HFFc6 (cell line): ENCODE results near the gene IP6K2. TPM values are rescaled to one million over a fixed set of nuclear protein-coding genes. Genes with fewer than 3 reads are reported as not detected.

Experiments used
- DNase-seq: peaks from one replicate; pipeline ENCODE4 v3.0.0-alpha.2; 2018
- H3K27ac Mint-ChIP-seq: 2 replicates; pipeline ENCODE4 v1.8.0; 2020; ENCODE audit warnings: mild to moderate bottlenecking, mixed read lengths
- H3K27me3 Mint-ChIP-seq: 2 replicates; pipeline ENCODE4 v1.8.0; 2021; ENCODE audit warnings: mild to moderate bottlenecking, moderate library complexity, mixed read lengths; ENCODE audit not compliant: insufficient read depth
- H3K36me3 Mint-ChIP-seq: 2 replicates; pipeline ENCODE4 v1.8.0; 2021; ENCODE audit warnings: low read depth, mixed read lengths
- H3K4me1 Mint-ChIP-seq: 2 replicates; pipeline ENCODE4 v1.8.0; 2020; ENCODE audit warnings: low read depth, mixed read lengths
- H3K4me3 Mint-ChIP-seq: 2 replicates; pipeline ENCODE4 v1.8.0; 2020; ENCODE audit warnings: mild to moderate bottlenecking, moderate library complexity, mixed read lengths
- H3K9me3 Mint-ChIP-seq: 2 replicates; pipeline ENCODE4 v1.8.0; 2020; ENCODE audit warnings: mild to moderate bottlenecking, mixed read lengths
- CTCF ChIP-seq: fragments of 200-600 bp; sonication (generic); IDR thresholded peaks from 2 replicates; pipeline ENCODE4 v1.5.0; 2021; ENCODE audit warnings: antibody characterized with exemption, mild to moderate bottlenecking
- total RNA-seq, 6 experiments: library from RNA; stranded (reverse); fragmentation: NEBNext Ultra II Directional; extraction: Animal tissue kit (Norgen Biotek cat#: 25700); gene quantifications; 2 replicates in 1 of 6; 3 replicates in 5 of 6; pipeline ENCODE4 v1.2.3, GENCODE V29; 2021

Gene IP6K2
- total RNA-seq, 6 experiments from 2014 or later, result 47.4 to 64.6 (median 53.0) TPM

GRCh38 chr3:48756640-48757039 lies 39.6 kb upstream of the IP6K2 start:
- TF ChIP-seq CTCF, result no peak
- H3K9me3 Mint-ChIP-seq, result no peaks in the 10 kb centered on the region
- H3K4me3 Mint-ChIP-seq, result no peak overlapping the region
- no peak overlapping the region for H3K27ac Mint-ChIP-seq
- no peaks in the 10 kb centered on the region for H3K4me1 Mint-ChIP-seq
- peaks cover 5% of the 10 kb centered on the region; the same call in 1 of the 2 replicates for H3K36me3 Mint-ChIP-seq
- no peak for DNase-seq
- H3K27me3 Mint-ChIP-seq, result no peaks in the 10 kb centered on the region

- DNase-seq, result no peak
- H3K36me3 Mint-ChIP-seq, result peaks cover 13% of the 10 kb centered on the region
- no peak overlapping the region for H3K4me3 Mint-ChIP-seq
- no peaks in the 10 kb centered on the region for H3K4me1 Mint-ChIP-seq
- no peak overlapping the region for H3K27ac Mint-ChIP-seq
- H3K9me3 Mint-ChIP-seq, result no peaks in the 10 kb centered on the region
- H3K27me3 Mint-ChIP-seq, result no peaks in the 10 kb centered on the region
- TF ChIP-seq CTCF, result no peak
These were observed 33.8 kb upstream of the IP6K2 start for GRCh38 chr3:48750856-48751255.

GRCh38 chr3:48748754-48749153 lies 31.7 kb upstream of the IP6K2 start:
- H3K27me3 Mint-ChIP-seq, result no peaks in the 10 kb centered on the region
- no peak for DNase-seq

GRCh38 chr3:48747706-48748105 lies 30.7 kb upstream of the IP6K2 start:
- H3K27me3 Mint-ChIP-seq, result no peaks in the 10 kb centered on the region
- DNase-seq, result no peak
- no peak overlapping the region for H3K4me3 Mint-ChIP-seq
- no peaks in the 10 kb centered on the region for H3K4me1 Mint-ChIP-seq
- H3K9me3 Mint-ChIP-seq, result no peaks in the 10 kb centered on the region
- H3K36me3 Mint-ChIP-seq, result peaks cover 16% of the 10 kb centered on the region
- TF ChIP-seq CTCF, result no peak
- no peak overlapping the region for H3K27ac Mint-ChIP-seq

More at GRCh38 chr3:48748754-48749153, 31.7 kb upstream of the IP6K2 start:
- H3K9me3 Mint-ChIP-seq, result no peaks in the 10 kb centered on the region
- H3K4me1 Mint-ChIP-seq, result no peaks in the 10 kb centered on the region
- no peak for TF ChIP-seq CTCF
- peaks cover 16% of the 10 kb centered on the region for H3K36me3 Mint-ChIP-seq
- no peak overlapping the region for H3K27ac Mint-ChIP-seq
- H3K4me3 Mint-ChIP-seq, result no peak overlapping the region

- peaks cover 4% of the 10 kb centered on the region; the same call in 1 of the 2 replicates for H3K4me1 Mint-ChIP-seq
- H3K36me3 Mint-ChIP-seq, result peaks cover 16% of the 10 kb centered on the region
- H3K27ac Mint-ChIP-seq, result no peak overlapping the region
- no peaks in the 10 kb centered on the region for H3K9me3 Mint-ChIP-seq
- TF ChIP-seq CTCF, result no peak
- H3K27me3 Mint-ChIP-seq, result no peaks in the 10 kb centered on the region
- DNase-seq, result no peak
- H3K4me3 Mint-ChIP-seq, result no peak overlapping the region
These were observed 30.1 kb upstream of the IP6K2 start for GRCh38 chr3:48747015-48747615.
